Measurements from ENCODE around the gene DCUN1D2. TPM values are rescaled to one million over a fixed set of nuclear protein-coding genes. Genes with fewer than 3 reads are reported as not detected.

Gene DCUN1D2
- total and polyA plus RNA-seq, 10 donors: 6.3 to 33.1 (median 24.4) TPM

DNA sequence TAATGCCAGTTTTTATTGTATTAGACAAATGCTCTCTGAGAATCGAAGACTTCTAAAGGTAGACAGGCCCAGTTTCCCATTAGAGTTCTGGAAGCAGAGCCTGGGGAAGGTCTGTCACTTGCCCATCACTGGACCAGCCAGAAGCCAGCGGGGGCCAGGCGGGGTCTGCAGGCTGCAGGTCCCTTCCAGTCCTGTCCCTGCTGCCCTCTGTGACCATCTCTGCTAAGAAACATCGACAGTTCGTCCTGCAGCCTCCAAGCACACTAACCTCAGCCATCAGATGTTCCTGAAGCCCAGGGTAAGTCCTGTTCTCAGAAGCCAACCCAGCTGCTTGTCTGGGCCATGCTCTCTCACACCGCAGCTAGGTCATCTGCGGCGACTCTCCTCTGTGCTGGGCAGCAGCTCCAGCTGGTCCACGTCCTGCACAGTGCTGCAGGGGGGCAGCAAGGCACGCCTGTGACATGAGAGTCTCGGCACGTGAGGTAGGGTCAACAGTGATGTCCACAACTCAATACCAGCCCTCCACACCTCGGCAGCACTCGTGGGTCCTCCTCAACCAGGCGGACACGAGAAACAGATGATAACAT, 34.3 kb downstream of the DCUN1D2 start:
- no peak overlapping the region for H3K27ac ChIP-seq
- TF ChIP-seq CTCF (IDR thresholded peaks at IDR 0.05 in 8 of 11, conservative IDR thresholded peaks at IDR 0.05 in 3 of 11): no peak
- H3K4me1 ChIP-seq: no peaks in the 10 kb centered on the region
- no peaks in the 10 kb centered on the region for H3K9me3 ChIP-seq
- intact Hi-C loops (cut with DNase I; ENCODE audit: low total_unique reads): loop anchor here (10.0 kb wide), 1 partner anchor 109 kb away; no protein-coding TSS in a partner anchor
- 92 to 97% (median 96%) methylated on average over 11 to 16 of the region's 16 CpGs for WGBS, 5 donors
- no peak overlapping the region for H3K4me3 ChIP-seq
- no peak for DNase-seq
- no peaks in the 10 kb centered on the region for H3K27me3 ChIP-seq (replicated peaks in 1 of 7)
- peaks cover 0 to 94% (median 53%) of the 10 kb centered on the region in 6 donors for H3K36me3 ChIP-seq

DNA sequence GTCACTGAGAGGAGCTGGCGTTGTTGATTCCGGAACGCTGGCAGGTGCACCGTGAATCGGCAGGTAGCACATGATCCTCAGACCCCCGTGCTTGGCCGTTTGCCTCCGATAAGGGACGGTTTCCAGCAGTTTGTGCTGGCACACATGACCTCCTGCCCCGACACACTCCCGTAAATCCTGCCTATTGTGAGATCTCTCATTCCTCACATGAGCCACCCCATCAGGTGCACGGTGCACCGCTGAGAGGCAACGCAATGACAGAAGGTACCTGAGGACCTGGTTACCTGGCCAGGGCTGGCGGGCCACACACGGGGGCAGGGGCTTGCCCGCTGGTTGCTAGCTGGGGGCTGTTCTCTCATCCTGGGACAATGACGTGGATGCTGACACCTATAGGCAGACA, 35.1 kb downstream of the DCUN1D2 start:
- H3K4me1 ChIP-seq: peaks cover 0 to 5% (median 0%) of the 10 kb centered on the region in 6 donors
- H3K27ac ChIP-seq: no peak overlapping the region
- no peak for DNase-seq
- TF ChIP-seq CTCF (IDR thresholded peaks at IDR 0.05 in 8 of 11, conservative IDR thresholded peaks at IDR 0.05 in 3 of 11) (no peak), POLR2AphosphoS5 (IDR thresholded peaks at IDR 0.05) (no peak), POLR2A (IDR thresholded peaks at IDR 0.05) (no peak)
- peaks cover 0 to 86% (median 46%) of the 10 kb centered on the region in 6 donors for H3K36me3 ChIP-seq
- intact Hi-C loops (cut with DNase I; ENCODE audit: low total_unique reads): loop anchor here (10.0 kb wide), 1 partner anchor 109 kb away; no protein-coding TSS in a partner anchor
- WGBS, 5 donors: 87 to 98% (median 95%) methylated on average over 13 to 18 of the region's 18 CpGs
- H3K27me3 ChIP-seq (replicated peaks in 1 of 7): no peaks in the 10 kb centered on the region
- H3K9me3 ChIP-seq: no peaks in the 10 kb centered on the region
- H3K4me3 ChIP-seq: no peak overlapping the region

GRCh38 chr13:113454936-113455335, 35.6 kb downstream of the DCUN1D2 start:
- Histone ChIP-seq H3K27ac (no peak overlapping the region), H3K4me3 (no peak overlapping the region), H3K4me1 (peaks cover 0 to 9% (median 2%) of the 10 kb centered on the region in 6 donors), H3K36me3 (peaks cover 0 to 81% (median 41%) of the 10 kb centered on the region in 6 donors), H3K9me3 (no peaks in the 10 kb centered on the region), H3K27me3 (replicated peaks in 1 of 7) (no peaks in the 10 kb centered on the region)
- TF ChIP-seq POLR2AphosphoS5 (IDR thresholded peaks at IDR 0.05) (no peak), CTCF (IDR thresholded peaks at IDR 0.05 in 8 of 11, conservative IDR thresholded peaks at IDR 0.05 in 3 of 11) (no peak), POLR2A (IDR thresholded peaks at IDR 0.05) (no peak)
- DNase-seq: no peak
- 96 to 99% (median 97%) methylated on average over 13 of the region's 13 CpGs for WGBS, 5 donors
- intact Hi-C loops (cut with DNase I; ENCODE audit: low total_unique reads): loop anchor here (10.0 kb wide), 1 partner anchor 110 kb away; no protein-coding TSS in a partner anchor

DNA sequence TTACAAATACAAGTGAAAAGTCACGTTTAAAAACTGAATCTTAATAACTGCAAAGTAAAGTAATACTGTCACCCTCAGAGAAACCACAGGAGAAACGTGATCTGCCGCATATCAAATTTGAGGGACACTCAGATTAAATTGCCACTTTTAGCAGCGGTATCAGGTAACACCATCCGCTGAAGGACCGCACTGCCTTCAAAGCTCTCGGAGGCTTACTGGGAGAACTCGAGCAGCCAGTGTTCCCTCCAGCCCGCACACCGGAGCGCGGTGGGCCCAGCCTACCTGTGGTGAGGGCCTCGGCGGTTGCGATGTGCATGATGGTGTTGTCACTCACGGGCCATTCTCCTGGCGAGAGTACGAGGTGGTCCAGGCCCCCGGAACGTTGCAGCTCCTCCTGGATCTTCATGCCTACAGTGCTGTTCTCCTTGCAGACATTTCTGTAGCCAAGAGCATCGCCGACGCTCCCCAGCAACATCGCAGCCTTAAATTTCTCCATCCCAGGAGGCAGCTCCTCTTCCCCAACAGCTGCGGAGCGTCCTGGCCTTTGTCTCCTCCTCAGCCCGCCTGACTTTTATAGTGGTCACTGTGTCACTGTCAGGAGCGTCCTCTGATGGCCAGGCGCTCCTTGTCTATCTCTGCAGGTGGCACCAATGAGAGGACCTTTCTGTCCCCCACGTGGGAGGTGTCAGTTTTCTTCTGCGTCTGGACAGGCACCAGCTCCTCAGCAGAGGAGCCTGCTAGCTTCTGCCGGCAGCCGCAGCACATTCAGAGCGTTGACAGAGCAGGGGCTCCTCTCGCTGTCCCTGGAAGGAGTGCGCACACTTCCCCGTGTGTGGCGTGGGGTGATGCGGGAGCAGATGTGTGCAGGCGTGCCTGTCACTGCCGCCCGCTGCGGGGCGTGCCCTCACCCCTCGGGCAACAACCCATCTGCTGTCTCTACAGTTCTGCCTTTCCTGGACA, 37.3 kb downstream of the DCUN1D2 start, which contains the start of gene ADPRHL1:
ADPRHL1 (minus strand) TSS at position 547 of the 960 bp plus-strand sequence; CDS start at position 496, 51 bp downstream.
- no peak for DNase-seq
- peaks cover 0 to 64% (median 27%) of the 10 kb centered on the region in 6 donors for H3K36me3 ChIP-seq
- H3K27me3 ChIP-seq (replicated peaks in 1 of 7): no peaks in the 10 kb centered on the region
- intact Hi-C loops (cut with DNase I; ENCODE audit: low total_unique reads): loop anchor here (10.0 kb wide), 1 partner anchor 112 kb away; no protein-coding TSS in a partner anchor
- H3K9me3 ChIP-seq: no peaks in the 10 kb centered on the region
- no peak within 1 kb of the TSS for H3K27ac ChIP-seq
- WGBS, 5 donors: 90 to 93% (median 92%) methylated on average over 37 to 45 of the region's 45 CpGs
- H3K4me3 ChIP-seq: no peak within 1 kb of the TSS
- TF ChIP-seq POLR2AphosphoS5 (IDR thresholded peaks at IDR 0.05) (no peak), CTCF (IDR thresholded peaks at IDR 0.05 in 8 of 11, conservative IDR thresholded peaks at IDR 0.05 in 3 of 11) (no peak)
- H3K4me1 ChIP-seq: peaks cover 0 to 22% (median 6%) of the 10 kb centered on the region in 6 donors

Data from spleen (tissue), 11 donors.